ENCODE measurements around the gene FAM193A.

Gene FAM193A

GRCh38 chr4:2713337-2713736 is 176.9 kb downstream of the FAM193A start:
- Histone ChIP-seq H2AFZ (ENCODE audit: low read length) (no peak overlapping the region), H3K79me2 (ENCODE audit: insufficient read depth, low read length) (no peaks in the 10 kb centered on the region), H3K9me2 (ENCODE audit: low read depth, low read length) (no peaks in the 10 kb centered on the region), H3F3A (ENCODE audit: insufficient read depth, low read length) (no peaks in the 10 kb centered on the region), H3K27ac (ENCODE audit: low read depth, low read length, poor library complexity, severe bottlenecking) (no peak overlapping the region), H3K4me1 (ENCODE audit: insufficient read depth, low read length, severe bottlenecking) (peaks cover 7% of the 10 kb centered on the region), H3K9ac (ENCODE audit: low read length) (no peak overlapping the region), H3K4me3 (ENCODE audit: low read depth, low read length, poor library complexity, severe bottlenecking) (no peak overlapping the region), H3K27me3 (ENCODE audit: insufficient read depth, low read length) (no peaks in the 10 kb centered on the region), H3K9me3 (ENCODE audit: low read length) (no peaks in the 10 kb centered on the region), H3K36me3 (ENCODE audit: insufficient read depth, low read length) (0 out of 2 replicates have a peak, but pooled peaks cover 4% of the 10 kb centered on the region), H4K20me1 (ENCODE audit: insufficient read depth, low read length) (no peaks in the 10 kb centered on the region), H3K4me2 (ENCODE audit: low read length) (no peak overlapping the region)
- TF ChIP-seq EZH2 (IDR thresholded peaks at IDR 0.05; ENCODE audit: borderline replicate concordance, low read length) (no peak), CTCF (IDR thresholded peaks at IDR 0.05; ENCODE audit: low read length) (no peak)

GRCh38 chr4:2714061-2714770 is 177.8 kb downstream of the FAM193A start:
- H3F3A ChIP-seq (ENCODE audit: insufficient read depth, low read length) = no peaks in the 10 kb centered on the region
- H3K4me3 ChIP-seq (ENCODE audit: low read depth, low read length, poor library complexity, severe bottlenecking) = no peak overlapping the region
- 0 out of 2 replicates have a peak, but pooled peaks cover 7% of the 10 kb centered on the region for H3K36me3 ChIP-seq (ENCODE audit: insufficient read depth, low read length)
- H3K27me3 ChIP-seq (ENCODE audit: insufficient read depth, low read length) = no peaks in the 10 kb centered on the region
- no peaks in the 10 kb centered on the region for H3K79me2 ChIP-seq (ENCODE audit: insufficient read depth, low read length)
- no peaks in the 10 kb centered on the region for H3K9me3 ChIP-seq (ENCODE audit: low read length)
- H3K27ac ChIP-seq (ENCODE audit: low read depth, low read length, poor library complexity, severe bottlenecking) = no peak overlapping the region
- TF ChIP-seq EZH2 (IDR thresholded peaks at IDR 0.05; ENCODE audit: borderline replicate concordance, low read length) (no peak), CTCF (IDR thresholded peaks at IDR 0.05; ENCODE audit: low read length) (no peak)
- peaks cover 7% of the 10 kb centered on the region for H3K4me1 ChIP-seq (ENCODE audit: insufficient read depth, low read length, severe bottlenecking)
- H3K4me2 ChIP-seq (ENCODE audit: low read length) = no peak overlapping the region
- no peaks in the 10 kb centered on the region for H4K20me1 ChIP-seq (ENCODE audit: insufficient read depth, low read length)
- H3K9me2 ChIP-seq (ENCODE audit: low read depth, low read length) = no peaks in the 10 kb centered on the region
- H3K9ac ChIP-seq (ENCODE audit: low read length) = no peak overlapping the region
- no peak overlapping the region for H2AFZ ChIP-seq (ENCODE audit: low read length)

- H3K4me2 ChIP-seq (ENCODE audit: low read length) = no peak overlapping the region
- H3K4me1 ChIP-seq (ENCODE audit: insufficient read depth, low read length, severe bottlenecking) = peaks cover 7% of the 10 kb centered on the region
- no peaks in the 10 kb centered on the region for H3K79me2 ChIP-seq (ENCODE audit: insufficient read depth, low read length)
- H2AFZ ChIP-seq (ENCODE audit: low read length) = no peak overlapping the region
- no peak for TF ChIP-seq CTCF (IDR thresholded peaks at IDR 0.05; ENCODE audit: low read length)
- TF ChIP-seq EZH2 (IDR thresholded peaks at IDR 0.05; ENCODE audit: borderline replicate concordance, low read length) = no peak
- H3K27ac ChIP-seq (ENCODE audit: low read depth, low read length, poor library complexity, severe bottlenecking) = no peak overlapping the region
- H3K4me3 ChIP-seq (ENCODE audit: low read depth, low read length, poor library complexity, severe bottlenecking) = no peak overlapping the region
- H3K36me3 ChIP-seq (ENCODE audit: insufficient read depth, low read length) = 0 out of 2 replicates have a peak, but pooled peaks cover 7% of the 10 kb centered on the region
- H3K9me2 ChIP-seq (ENCODE audit: low read depth, low read length) = no peaks in the 10 kb centered on the region
- no peaks in the 10 kb centered on the region for H3K9me3 ChIP-seq (ENCODE audit: low read length)
- H4K20me1 ChIP-seq (ENCODE audit: insufficient read depth, low read length) = no peaks in the 10 kb centered on the region
- no peaks in the 10 kb centered on the region for H3F3A ChIP-seq (ENCODE audit: insufficient read depth, low read length)
- H3K9ac ChIP-seq (ENCODE audit: low read length) = no peak overlapping the region
- no peaks in the 10 kb centered on the region for H3K27me3 ChIP-seq (ENCODE audit: insufficient read depth, low read length)
Observed at GRCh38 chr4:2714918-2715317, 178.5 kb downstream of the FAM193A start.

All from OCI-LY1 (cell line).